COR-L47 (cell line): ENCODE data around the gene DDX53.

Experiments
- DNase-seq: peaks from one replicate; lab custom pipeline; 2025; lab: John Stamatoyannopoulos, UW

The DDX53 gene

DNA sequence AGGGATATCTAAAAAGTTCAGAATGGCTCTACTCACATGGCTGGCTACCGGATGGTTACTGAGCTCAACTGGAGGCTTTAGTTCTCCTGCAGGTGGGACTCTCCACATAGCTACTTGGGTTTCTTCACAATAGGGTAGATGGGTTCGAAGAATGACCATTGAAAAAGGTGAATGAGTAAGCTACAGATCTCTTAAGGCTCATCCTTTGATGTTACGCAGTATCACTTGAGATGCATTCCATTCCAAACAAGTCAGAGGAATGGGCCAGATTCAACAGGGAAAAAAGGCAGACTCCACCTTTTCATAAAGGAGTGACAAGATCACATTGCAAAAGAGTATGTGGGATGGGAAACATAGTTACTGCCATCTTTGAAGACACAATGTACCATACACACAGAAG, 52.6 kb downstream of the DDX53 start:
- DNase-seq: no peak
